CD4-positive, CD25-positive, alpha-beta regulatory T cell (primary cell): Measurements from ENCODE around the gene L3MBTL2. TPM values are rescaled to one million over a fixed set of nuclear protein-coding genes. Genes with fewer than 3 reads are reported as not detected.

Experiments used
- ATAC-seq, 2 donors: fragments of 150-1000 bp; cut with Tn5 transposase; one replicate each; pipeline ENCODE4 v1.10.0; 2021; ENCODE audit warnings: low read depth in 2 of 2, moderate number of reproducible peaks in 2 of 2, moderate library complexity in 1 of 2
- DNase-seq, 3 donors: peaks; one replicate each; pipeline versions ENCODE4 v3.0.0 to v3.0.0-alpha.2; 2012 to 2022; ENCODE audit warnings: mixed read lengths in 1 of 3
- H3K27ac ChIP-seq: one replicate; pipeline ENCODE4 v1.7.0; 2013; ENCODE audit warnings: mild to moderate bottlenecking, low read length; ENCODE audit not compliant: insufficient read depth, poor library complexity, severe bottlenecking
- H3K27me3 ChIP-seq: one replicate; pipeline ENCODE4 v1.7.0; 2013; ENCODE audit warnings: low read length; ENCODE audit not compliant: control insufficient read depth, insufficient read depth
- H3K36me3 ChIP-seq: one replicate; pipeline ENCODE4 v1.7.0; 2013; ENCODE audit warnings: mild to moderate bottlenecking, low read length, moderate library complexity; ENCODE audit not compliant: control insufficient read depth, insufficient read depth
- H3K4me1 ChIP-seq: 2 replicates; pipeline ENCODE4 v1.7.0; 2013; ENCODE audit warnings: mild to moderate bottlenecking, low read length; ENCODE audit not compliant: insufficient read depth, control insufficient read depth, poor library complexity, severe bottlenecking
- H3K4me3 ChIP-seq: one replicate; pipeline ENCODE4 v1.7.0; 2013; ENCODE audit warnings: low read depth, mild to moderate bottlenecking, low read length, moderate library complexity
- H3K9me3 ChIP-seq, 2 experiments: 1 replicate in 1 of 2; 2 replicates in 1 of 2; pipeline ENCODE4 v1.7.0; 2013; ENCODE audit warnings: low read length in 2 of 2, mild to moderate bottlenecking in 1 of 2, moderate library complexity in 1 of 2; ENCODE audit not compliant: control insufficient read depth in 2 of 2
- H3K27ac Mint-ChIP-seq, 3 donors: one replicate each; pipeline ENCODE4 v1.8.0; 2020 to 2022; ENCODE audit warnings: mild to moderate bottlenecking in 3 of 3, mixed read lengths in 3 of 3, moderate library complexity in 2 of 3
- H3K27me3 Mint-ChIP-seq: one replicate; pipeline ENCODE4 v1.8.0; 2022; ENCODE audit warnings: mild to moderate bottlenecking, mixed read lengths
- H3K36me3 Mint-ChIP-seq: one replicate; pipeline ENCODE4 v1.8.0; 2020; ENCODE audit warnings: mixed read lengths
- H3K4me1 Mint-ChIP-seq, 4 donors: one replicate each; pipeline ENCODE4 v1.8.0; 2020 to 2022; ENCODE audit warnings: mixed read lengths in 4 of 4, mild to moderate bottlenecking in 1 of 4
- H3K4me3 Mint-ChIP-seq, 4 donors: one replicate each; pipeline ENCODE4 v1.8.0; 2020 to 2022; ENCODE audit warnings: mild to moderate bottlenecking in 4 of 4, mixed read lengths in 4 of 4, moderate library complexity in 3 of 4
- H3K9me3 Mint-ChIP-seq, 7 donors: one replicate each; pipeline ENCODE4 v1.8.0; 2020 to 2022; ENCODE audit warnings: mixed read lengths in 7 of 7, mild to moderate bottlenecking in 3 of 7, moderate library complexity in 2 of 7
- polyA plus RNA-seq, 4 donors: library from polyadenylated mRNA; unstranded; fragments of 300-500 nt; fragmentation: Illumina TruSeq; gene quantifications; one replicate each; pipeline ENCODE4 v1.2.3, GENCODE V29; 2021
- total RNA-seq: library from RNA; stranded (reverse); gene quantifications from one replicate; pipeline ENCODE4 v1.2.3, GENCODE V29; 2022

The L3MBTL2 gene
- total and polyA plus RNA-seq, 5 donors from 2014 or later: 26.9 to 35.0 (median 30.4) TPM

DNA sequence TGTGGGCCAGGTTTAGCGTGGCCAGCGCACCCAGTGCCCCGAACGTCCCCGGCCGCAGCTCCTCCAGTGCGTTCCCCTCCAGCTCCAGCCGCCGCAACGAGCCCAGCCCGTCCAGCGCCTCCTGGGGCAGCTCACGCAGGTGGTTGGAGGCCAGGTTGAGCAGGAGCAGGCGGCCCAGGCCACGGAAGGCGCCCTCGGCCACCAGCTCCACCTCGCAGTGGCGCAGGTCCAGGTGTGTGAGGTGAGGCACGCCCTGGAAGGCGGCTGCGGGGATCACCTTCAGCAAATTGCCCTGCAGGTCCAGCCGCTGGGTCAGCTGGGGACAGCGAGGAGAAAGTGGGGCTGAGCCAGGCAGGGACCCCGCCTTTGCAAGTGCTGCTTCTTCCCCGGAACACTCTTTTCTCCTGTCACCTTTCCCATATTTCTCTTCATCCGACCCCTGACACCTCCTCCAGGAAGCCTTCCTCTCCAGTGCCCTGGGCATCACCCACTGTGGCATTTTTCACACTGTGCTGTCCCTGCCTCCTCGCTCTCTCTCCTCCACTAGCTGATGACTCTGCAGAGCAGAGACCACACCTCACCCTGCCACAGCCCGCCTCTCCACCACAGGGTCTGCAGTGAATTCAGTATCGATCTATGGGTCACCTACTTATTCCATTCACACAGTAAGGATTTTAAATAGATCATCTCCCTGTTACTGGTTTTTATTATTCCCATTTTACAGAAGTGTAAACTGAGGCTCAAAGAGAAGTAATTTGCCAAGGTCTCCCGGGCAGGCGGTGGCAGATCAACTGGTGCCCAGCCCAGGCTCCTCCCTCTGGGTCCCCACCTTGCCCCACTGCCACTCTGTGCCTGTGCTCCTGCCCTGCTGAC, 33.7 kb downstream of the L3MBTL2 start:
- H3K27ac ChIP-seq: no peak overlapping the region
- Mint-ChIP-seq H3K4me1 (peaks cover 0 to 12% (median under 1%) of the 10 kb centered on the region in 4 donors), H3K9me3 (peaks cover 0 to 1% (median 0%) of the 10 kb centered on the region in 7 donors), H3K27ac (peak overlapping the region in 2 of 3 donors; percentile 46 to 87), H3K27me3 (no peaks in the 10 kb centered on the region), H3K36me3 (no peaks in the 10 kb centered on the region), H3K4me3 (peak overlapping the region; percentile 83 to 96 (median 86))
- peaks cover 11% of the 10 kb centered on the region for H3K4me1 ChIP-seq
- no peaks in the 10 kb centered on the region for H3K36me3 ChIP-seq
- ATAC-seq (no peak), DNase-seq (no peak)
- H3K27me3 ChIP-seq: no peaks in the 10 kb centered on the region
- H3K9me3 ChIP-seq: no peaks in the 10 kb centered on the region
- H3K4me3 ChIP-seq: no peak overlapping the region

DNA sequence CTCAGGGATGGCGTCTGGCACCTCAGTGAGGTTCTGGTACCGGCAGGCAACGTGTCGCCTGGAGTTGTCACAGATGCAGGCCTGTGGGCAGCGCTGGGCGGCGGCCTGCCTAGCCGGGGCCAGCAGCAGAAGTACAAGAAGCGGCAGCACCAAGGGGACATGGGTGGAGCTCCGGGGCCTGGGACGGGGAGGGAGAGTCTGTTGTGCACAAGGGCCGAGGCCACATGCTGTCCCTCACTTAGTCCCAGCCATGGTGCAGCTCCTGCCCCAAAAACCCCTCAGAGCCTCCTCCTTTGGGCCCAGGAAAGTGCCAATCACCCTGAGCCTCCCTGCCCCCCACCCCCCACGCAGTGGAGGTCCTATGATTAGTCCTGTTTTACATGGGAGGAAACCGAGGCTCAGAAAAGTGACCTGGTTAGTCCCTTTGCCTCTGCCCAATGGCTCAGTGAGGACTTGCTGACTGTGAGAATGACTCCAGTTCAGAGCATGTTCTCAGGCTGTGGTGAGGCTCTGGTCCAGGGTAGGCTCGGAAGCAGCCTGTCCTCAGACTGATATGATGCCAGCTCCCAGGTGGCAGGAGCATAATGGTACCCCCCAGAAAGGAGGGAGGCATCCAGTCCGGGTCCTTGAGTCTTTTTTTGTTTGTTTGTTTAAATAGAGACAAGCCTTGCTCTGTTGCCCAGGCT, 34.5 kb downstream of the L3MBTL2 start:
- H3K9me3 Mint-ChIP-seq: peaks cover 0 to 1% (median 0%) of the 10 kb centered on the region in 7 donors
- Histone ChIP-seq H3K36me3 (no peaks in the 10 kb centered on the region), H3K27ac (no peak overlapping the region), H3K9me3 (no peaks in the 10 kb centered on the region), H3K27me3 (no peaks in the 10 kb centered on the region), H3K4me3 (no peak overlapping the region), H3K4me1 (peaks cover 11% of the 10 kb centered on the region)
- no peaks in the 10 kb centered on the region for H3K27me3 Mint-ChIP-seq
- peaks cover 0 to 12% (median under 1%) of the 10 kb centered on the region in 4 donors for H3K4me1 Mint-ChIP-seq
- H3K4me3 Mint-ChIP-seq: peak overlapping the region in 1 of 4 donors; percentile 88
- no peak overlapping the region for H3K27ac Mint-ChIP-seq
- ATAC-seq: no peak
- H3K36me3 Mint-ChIP-seq: peaks cover under 1% of the 10 kb centered on the region
- DNase-seq: no peak

DNA sequence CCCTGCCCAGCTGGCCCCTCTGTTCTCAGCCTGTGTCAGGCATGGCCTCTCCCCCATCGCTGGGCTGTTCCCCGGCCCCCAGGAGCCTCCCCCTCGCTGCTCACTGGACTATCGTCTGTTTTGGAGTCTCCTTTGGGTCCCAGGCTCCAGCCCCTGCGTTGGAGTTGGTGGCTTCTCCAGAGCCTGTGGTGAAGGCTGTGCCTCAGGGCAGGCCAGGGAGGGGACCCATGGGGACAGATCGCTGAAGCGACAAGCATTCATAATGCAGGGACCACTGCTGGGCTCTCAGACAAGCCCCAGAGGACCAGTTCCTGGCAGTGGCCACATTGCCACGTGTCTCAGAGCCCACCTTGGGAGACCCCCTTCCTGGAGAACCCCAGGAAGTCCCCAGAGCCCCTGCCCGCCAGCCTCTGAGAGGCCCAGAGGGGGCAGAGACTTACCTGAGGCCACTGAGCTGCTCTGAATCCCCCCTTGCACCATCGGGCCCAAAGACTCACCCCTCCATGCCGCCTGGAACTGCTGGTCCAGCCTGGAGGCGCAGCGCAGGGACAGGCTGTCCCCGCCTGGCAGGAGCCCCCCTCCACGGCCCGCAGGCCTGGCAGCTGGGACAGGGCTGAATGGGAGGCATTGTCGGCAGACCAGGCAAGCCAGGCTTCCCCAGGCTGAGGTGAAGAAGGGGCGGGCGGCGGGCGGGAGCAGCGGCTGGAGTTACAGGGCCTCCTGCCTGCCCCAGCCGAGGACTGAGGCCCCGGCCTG, 35.4 kb downstream of the L3MBTL2 start, which contains the start of gene CHADL:
CHADL (minus strand) TSS at position 555 of the 756 bp plus-strand sequence; CDS start at position 505, 50 bp downstream.
- H3K4me1 ChIP-seq: peaks cover 11% of the 10 kb centered on the region
- Mint-ChIP-seq H3K27ac (peak within 1 kb of the TSS in 1 of 3 donors; percentile 81), H3K27me3 (no peaks in the 10 kb centered on the region), H3K36me3 (peaks cover 6% of the 10 kb centered on the region), H3K9me3 (no peaks in the 10 kb centered on the region), H3K4me3 (peak within 1 kb of the TSS in 1 of 4 donors; percentile 71), H3K4me1 (peaks cover 0 to 12% (median under 1%) of the 10 kb centered on the region in 4 donors)
- H3K27ac ChIP-seq: no peak within 1 kb of the TSS
- H3K9me3 ChIP-seq: no peaks in the 10 kb centered on the region
- DNase-seq (no peak), ATAC-seq (no peak)
- H3K4me3 ChIP-seq: no peak within 1 kb of the TSS
- H3K36me3 ChIP-seq: no peaks in the 10 kb centered on the region
- no peaks in the 10 kb centered on the region for H3K27me3 ChIP-seq

DNA sequence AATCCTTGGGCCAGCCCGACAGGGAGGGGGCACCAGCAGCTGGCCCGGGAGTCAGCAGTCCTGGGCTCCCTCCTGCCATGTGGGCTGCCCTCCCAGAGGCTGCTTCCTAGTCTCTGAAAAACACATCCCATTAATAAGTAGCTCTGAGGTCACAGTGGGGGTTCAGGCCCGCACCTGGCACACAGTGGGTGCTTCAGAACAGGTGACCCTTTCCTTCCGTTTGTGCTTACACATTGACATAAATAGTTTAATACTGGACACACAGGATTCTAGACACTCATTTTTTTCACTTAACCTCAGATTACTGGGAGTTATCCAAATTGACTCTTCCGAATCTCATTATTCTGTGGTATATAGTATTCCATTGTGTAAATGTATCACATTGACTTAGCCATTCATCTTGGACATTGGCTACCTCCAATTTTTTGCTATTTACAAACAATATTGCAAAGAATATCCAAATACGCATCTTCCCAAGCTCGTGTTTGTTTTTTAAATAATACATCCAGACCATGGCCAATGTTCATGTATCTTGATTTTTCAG, 36.1 kb downstream of the L3MBTL2 start:
- peaks cover under 1% of the 10 kb centered on the region for H3K36me3 ChIP-seq
- no peaks in the 10 kb centered on the region for H3K9me3 ChIP-seq
- peaks cover 6% of the 10 kb centered on the region for H3K36me3 Mint-ChIP-seq
- no peaks in the 10 kb centered on the region for H3K27me3 ChIP-seq
- H3K27ac ChIP-seq: no peak overlapping the region
- H3K9me3 Mint-ChIP-seq: no peaks in the 10 kb centered on the region
- H3K4me1 ChIP-seq: peaks cover 11% of the 10 kb centered on the region
- DNase-seq (no peak), ATAC-seq (no peak)
- no peaks in the 10 kb centered on the region for H3K27me3 Mint-ChIP-seq
- H3K4me3 ChIP-seq: no peak overlapping the region
- no peak overlapping the region for H3K27ac Mint-ChIP-seq
- H3K4me1 Mint-ChIP-seq: peaks cover 0 to 12% (median under 1%) of the 10 kb centered on the region in 4 donors
- H3K4me3 Mint-ChIP-seq: no peak overlapping the region

DNA sequence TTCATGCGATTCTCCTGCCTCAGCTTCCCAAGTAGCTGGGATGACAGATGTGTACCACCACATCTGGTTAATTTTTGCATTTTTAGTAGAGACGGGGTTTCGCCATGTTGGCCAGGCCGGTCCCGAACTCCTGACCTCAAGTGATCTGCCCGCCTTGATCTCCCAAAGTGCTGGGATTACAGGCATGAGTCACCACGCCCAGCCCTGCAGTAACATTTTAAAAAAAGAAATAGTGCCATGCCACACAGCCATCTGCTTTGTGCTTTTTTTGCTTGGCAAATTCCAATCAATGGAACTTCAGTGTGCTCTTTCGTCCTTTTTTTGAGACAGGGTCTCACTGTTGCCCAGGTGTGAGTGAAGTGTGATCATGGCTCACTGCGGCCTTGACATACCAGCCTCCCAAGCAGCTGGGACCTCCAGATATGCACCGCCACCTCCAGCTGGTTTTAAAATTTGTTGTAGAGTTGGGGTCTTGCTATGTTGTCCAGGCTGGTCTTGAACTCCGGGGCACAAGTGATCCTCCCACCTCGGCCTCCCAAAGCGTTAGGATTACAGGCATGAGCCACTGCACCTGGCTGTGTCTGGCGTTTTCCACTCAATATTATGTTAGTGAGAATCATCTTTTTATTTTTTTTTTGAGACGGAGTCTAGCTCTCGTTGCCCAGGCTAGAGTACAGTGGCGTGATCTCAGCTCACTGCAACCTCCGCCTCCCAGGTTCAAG, 37.4 kb downstream of the L3MBTL2 start:
- Mint-ChIP-seq H3K36me3 (peaks cover 7% of the 10 kb centered on the region), H3K4me3 (peak overlapping the region in 1 of 4 donors; percentile 58), H3K9me3 (no peaks in the 10 kb centered on the region), H3K27me3 (no peaks in the 10 kb centered on the region), H3K27ac (no peak overlapping the region), H3K4me1 (peaks cover 0 to 4% (median under 1%) of the 10 kb centered on the region in 4 donors)
- Histone ChIP-seq H3K4me3 (no peak overlapping the region), H3K9me3 (no peaks in the 10 kb centered on the region), H3K36me3 (peaks cover 10% of the 10 kb centered on the region), H3K4me1 (peaks cover 4% of the 10 kb centered on the region), H3K27me3 (no peaks in the 10 kb centered on the region), H3K27ac (no peak overlapping the region)
- DNase-seq (no peak), ATAC-seq (no peak)

DNA sequence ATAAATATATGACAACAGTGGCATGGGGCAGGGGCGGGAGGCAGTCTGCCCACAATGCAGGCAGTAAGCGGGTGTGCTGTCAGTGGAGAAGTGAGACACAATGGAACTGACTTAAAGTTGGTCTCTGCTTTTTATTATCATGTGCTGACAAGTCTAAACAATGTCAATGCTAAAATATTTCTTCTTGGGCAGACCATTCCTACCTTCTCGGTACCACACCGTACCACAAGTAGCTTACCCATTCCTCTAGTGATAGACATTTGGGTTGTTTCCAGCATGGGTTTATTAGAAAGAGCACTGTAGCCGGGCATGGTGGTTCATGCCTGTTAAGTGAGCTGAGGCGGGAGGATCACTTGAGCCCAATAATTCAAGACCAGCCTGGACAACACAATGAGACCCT, 38.2 kb downstream of the L3MBTL2 start:
- no peak for ATAC-seq
- peak overlapping the region in 1 of 4 donors; percentile 15 for H3K4me3 Mint-ChIP-seq

More for the DNA sequence above, 38.2 kb downstream of the L3MBTL2 start:
- Mint-ChIP-seq H3K27ac (peak overlapping the region in 1 of 3 donors; percentile 31), H3K27me3 (no peaks in the 10 kb centered on the region), H3K36me3 (peaks cover 10% of the 10 kb centered on the region), H3K9me3 (no peaks in the 10 kb centered on the region), H3K4me1 (peaks cover 0 to 4% (median under 1%) of the 10 kb centered on the region in 4 donors)
- no peaks in the 10 kb centered on the region for H3K4me1 ChIP-seq
- no peaks in the 10 kb centered on the region for H3K9me3 ChIP-seq
- H3K36me3 ChIP-seq: peaks cover 17% of the 10 kb centered on the region
- H3K4me3 ChIP-seq: no peak overlapping the region
- no peak for DNase-seq
- no peaks in the 10 kb centered on the region for H3K27me3 ChIP-seq
- H3K27ac ChIP-seq: no peak overlapping the region
